ENCODE data around the gene PIM3.

GRCh38 chr22:49994361-49995040 is 33.9 kb downstream of the PIM3 start:
- TF ChIP-seq GATA3 (IDR thresholded peaks at IDR 0.05; ENCODE audit: low read depth, low read length) (no peak), GATA2 (IDR thresholded peaks at IDR 0.05; ENCODE audit: low read depth, low read length) (no peak)

Measured in SH-SY5Y (cell line).